Central memory CD4-positive, alpha-beta T cell (primary cell): ENCODE measurements around the gene KRT6C.
"Not testable (repeated sequence)": the region's sequence is repeated elsewhere in the genome, so short reads cannot be mapped to it uniquely, and the experiment has no call there.

Experiments
- DNase-seq: peaks from one replicate; pipeline ENCODE4 v3.0.0; 2022
- total RNA-seq, 3 experiments: gene quantifications; one replicate each; lab custom pipeline; 2026; lab: John Stamatoyannopoulos, UW

KRT6C gene
- total RNA-seq: 0 reads per million in 3 experiments

DNA sequence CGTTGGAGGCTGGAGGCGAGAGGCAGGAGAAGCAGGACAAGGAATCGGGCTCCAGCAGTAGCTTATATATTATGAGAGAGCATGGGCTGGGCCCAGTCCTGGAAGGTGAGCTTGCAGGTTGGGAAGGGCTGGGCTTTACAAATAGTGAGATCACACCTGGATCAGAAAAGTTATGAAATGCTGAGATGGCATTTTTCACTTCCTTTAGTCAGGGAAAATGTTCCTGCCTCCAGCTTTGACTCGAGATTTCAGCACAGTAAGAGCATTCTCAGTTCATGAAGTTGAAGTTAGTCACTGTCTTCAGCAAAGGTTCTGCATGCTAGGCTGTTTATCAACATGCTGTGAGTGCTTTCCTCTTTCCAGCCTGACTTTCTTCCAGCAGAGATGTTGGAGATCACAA, at the start of gene KRT6C:
TSS of gene KRT6C (minus strand) at position 38 of the 400 bp plus-strand sequence. CDS start 68 bp downstream, outside the sequence.
- no peak for DNase-seq

- no peak for DNase-seq
These were observed 48.9 kb upstream of the KRT6C start for GRCh38 chr12:52522346-52523011.

- no peak for DNase-seq
These were observed 48.1 kb upstream of the KRT6C start for GRCh38 chr12:52521568-52522266.

GRCh38 chr12:52521175-52521567, 47.6 kb upstream of the KRT6C start:
- no peak for DNase-seq

DNA sequence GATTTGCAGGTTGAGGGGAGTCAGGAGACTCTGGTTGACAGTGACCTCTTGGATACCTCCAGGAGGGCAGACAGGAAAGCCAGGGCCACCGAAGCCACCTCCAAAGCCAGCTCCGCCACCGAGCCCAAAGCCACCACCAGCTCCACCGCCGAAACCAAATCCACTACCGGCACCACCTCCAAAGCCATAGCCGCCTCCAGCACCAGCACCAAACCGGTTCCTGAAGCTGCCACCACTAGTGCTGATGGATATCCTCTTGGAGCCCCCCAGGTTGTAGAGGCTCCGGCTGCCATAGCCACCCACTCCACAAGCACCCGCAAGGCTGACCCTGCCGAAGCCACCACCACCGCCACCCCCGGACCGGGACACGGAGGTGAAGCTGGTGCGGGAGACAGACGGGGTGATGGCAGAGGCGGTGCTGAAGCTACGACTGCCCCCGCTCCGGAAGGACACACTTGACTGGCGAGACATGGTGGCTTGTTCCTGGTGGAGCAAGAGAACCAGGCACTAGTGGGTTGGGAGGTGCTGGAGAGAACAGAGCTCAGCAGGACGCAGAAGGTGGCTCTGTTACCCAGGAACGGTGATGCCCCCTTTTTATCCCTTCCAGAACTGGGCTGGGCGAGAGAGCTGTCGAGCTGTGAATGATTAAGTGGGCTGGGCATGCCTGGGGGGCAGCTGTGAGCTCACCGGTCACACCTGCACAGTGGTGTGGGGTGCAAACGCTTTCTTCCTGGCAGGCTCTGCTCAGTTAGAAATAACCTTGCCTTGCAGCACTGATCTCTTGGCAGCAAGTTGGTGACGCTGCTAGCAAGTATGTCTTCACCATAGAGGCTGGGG, 46.4 kb upstream of the KRT6C start, which contains the start of gene KRT5:
TSS of gene KRT5 (minus strand) at position 569 of the 837 bp plus-strand sequence. CDS start at position 471, 98 bp downstream.
- no peak for DNase-seq

DNA sequence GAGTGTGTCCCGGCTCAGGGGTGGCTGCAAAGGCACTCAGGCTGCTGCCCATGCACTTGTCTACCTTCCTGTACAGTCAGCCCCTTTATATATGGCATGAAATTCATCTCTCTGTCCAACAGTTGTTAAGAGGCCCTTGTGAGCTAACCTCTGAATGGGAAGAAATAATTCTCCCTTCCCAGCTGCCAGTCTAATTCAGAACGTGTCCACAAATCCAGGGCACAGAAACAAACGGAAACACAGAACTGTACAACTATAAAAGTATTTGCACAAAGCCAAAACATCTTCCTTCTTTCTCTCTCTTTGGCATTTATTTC, 45.7 kb upstream of the KRT6C start:
- DNase-seq: no peak

- DNase-seq: no peak
These were observed 45.2 kb upstream of the KRT6C start for GRCh38 chr12:52518574-52519386.

DNA sequence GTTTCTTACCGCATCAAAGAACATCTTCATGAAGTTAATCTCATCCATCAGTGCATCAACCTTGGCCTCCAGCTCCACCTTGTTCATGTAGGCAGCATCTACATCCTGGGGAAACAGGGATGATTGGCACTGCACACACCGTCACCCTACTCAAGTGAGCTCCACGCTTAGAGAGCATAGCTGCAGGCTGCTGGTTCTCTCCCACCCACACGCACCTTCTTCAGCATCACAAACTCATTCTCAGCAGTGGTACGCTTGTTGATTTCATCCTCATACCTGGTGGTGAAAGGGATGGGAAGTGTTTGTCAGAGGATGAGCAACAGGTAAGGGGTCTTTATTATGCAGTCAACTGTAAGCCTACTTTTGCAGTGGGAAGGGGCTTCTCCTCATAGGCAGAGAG, 44.3 kb upstream of the KRT6C start:
- no peak for DNase-seq

- no peak for DNase-seq
These were observed 43.6 kb upstream of the KRT6C start for GRCh38 chr12:52517005-52517835.

DNA sequence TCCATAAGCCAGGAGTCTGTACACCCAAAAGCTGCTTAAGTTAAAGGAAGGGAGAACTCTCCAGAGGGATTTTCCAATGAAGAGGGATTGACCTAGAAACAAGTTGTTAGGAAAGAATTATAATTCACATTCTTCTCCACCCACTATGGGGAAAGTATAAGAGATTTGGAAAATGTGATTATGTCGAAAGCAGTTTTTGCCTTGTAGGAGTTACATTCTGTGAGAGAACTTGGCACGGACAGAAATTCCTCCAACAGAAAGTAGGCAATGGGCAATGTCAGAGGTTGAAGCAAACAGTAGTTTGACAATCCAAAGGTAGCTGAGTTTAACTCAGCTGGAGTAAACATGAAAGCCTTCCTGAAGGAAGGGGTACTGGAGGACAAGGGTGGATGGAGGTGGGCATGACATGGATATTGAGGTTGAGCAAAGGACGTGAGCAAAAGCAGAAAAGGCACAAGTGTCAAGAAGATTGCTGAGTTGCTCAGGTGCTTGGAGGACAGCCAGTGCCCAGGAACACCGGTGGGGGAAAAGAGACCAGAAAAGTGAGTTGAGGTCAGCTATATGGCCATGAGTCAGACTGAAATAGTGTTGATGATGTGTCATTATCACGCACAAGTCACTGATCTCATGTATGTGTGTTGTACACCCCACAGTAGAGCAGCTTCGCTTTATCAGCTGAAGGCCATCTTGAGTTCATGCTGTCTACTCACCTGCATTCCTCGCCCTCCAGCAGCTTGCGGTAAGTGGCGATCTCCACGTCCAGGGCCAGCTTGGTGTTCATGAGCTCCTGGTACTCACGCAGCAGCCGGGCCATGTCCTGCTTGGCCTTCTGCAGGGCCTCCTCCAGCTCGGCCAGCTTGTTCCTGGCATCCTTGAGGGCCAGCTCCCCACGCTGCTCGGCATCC, 42.6 kb upstream of the KRT6C start:
- DNase-seq: no peak

- no peak for DNase-seq
These were observed 41.7 kb upstream of the KRT6C start for GRCh38 chr12:52515319-52515646.

DNA sequence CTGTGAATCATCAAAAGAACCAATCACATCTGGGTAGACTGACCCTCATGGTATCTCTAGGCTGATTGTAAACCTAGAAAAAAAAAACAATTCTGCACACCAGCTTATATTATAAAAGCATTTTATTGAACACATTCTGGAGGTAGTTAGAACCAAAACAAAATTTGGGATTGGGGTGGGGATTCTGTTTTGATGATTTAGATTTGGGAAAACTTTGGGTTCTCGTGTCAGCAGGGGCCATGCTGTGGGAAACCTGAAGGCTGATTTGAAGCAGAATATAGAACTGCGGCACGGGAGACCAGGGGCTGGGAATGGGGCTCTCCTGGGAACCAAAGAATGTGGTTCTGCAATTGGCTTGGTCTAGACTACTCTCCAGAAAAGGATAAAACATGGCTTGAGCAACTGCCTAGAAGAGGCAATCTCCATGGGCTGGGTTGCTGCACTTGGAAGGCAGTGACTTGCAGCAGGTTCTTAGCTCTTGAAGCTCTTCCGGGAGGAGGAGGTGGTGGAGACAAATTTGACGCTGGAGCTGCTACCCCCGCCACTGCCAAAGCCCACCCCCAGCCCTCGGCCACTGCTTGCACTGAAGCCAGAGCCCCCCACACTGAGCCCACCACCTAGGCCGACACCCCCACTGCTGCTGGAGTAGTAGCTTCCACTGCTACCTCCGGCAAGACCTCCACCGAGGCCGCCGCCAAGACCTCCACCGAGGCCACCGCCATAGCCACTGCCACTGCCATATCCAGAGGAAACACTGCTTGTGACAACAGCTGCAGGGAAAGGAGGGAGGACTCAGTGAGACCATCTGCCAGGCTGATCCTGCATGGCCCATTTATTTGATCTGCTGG, 41.1 kb upstream of the KRT6C start:
- DNase-seq: no peak

DNA sequence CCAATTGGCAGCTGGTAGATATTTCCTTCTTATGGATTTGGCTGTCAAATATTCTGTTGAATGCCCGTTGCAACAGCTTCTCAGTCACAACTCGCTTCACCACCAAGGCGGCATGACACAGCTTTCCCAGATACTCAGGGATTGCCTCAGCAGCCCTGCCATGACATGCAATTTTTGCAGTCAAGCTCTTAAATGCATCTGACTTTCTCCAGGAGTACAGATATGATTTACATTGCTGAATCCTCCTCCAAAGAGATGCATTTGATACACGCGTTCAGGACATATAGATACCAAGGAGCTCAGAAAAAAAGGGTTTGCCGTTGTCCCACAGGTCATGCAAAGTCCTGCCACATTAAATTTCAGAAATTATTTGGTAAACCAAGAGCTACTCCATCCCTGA, 40.1 kb upstream of the KRT6C start:
- no peak for DNase-seq

DNA sequence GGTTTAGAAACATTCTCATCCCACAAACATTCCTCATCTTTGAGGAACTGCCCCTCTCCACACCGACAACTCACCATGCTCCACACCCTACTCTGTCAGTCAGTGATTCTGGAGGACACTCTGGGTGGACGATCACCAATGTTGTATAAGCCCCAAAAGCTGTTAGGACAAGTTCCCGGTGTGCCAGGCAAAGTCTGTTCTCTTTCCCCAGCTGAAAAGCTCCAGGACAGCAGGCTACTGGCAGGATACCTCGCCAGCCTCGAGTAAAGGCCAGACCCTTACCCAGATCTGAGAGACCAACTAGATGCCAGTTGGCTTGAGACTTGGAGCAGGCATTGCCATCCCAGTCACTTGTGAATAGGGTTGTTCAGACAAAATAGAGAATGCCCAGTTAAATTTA, 34.6 kb upstream of the KRT6C start:
- DNase-seq: no peak

DNA sequence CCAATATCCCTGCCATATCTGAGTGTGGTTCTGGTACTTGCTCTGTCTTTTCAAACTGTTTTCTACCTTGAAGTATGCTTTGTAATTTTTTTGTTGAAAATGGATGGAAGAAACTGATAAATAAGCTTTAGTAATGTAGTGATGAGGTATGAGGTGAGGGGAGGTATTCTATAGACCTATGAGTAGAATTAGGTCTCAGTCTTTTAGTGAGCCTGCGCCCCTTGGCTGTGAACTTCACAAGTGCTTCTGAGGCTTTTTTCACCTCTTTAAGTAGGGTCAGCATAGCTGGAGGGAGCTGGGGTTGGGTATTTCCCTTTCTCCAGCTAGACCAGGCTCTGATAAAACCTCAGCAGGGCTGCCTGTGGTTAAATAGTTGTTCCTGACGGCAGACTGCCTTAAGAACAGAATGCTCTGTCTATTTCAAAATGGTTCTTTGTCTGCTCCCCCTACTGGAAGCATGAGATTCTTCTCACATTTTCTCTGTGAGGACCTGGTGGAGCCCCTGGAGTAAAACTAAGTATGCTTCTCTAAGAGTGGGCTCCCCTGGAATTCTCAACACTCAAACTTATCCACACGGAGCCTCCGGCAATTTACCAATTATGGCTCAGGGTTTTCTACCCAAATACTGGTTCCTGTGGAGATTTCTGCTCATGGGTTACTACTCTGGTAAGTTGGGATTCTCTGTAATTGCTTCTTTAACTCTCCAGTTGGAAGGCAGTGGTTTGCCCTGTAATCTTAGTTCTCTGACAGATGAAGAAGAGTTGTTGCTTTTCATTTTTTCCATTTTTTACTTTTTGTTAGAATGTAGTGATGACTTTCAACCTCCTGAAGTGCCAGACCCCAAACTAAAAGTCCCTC, 33.5 kb upstream of the KRT6C start:
- DNase-seq: no peak

- no peak for DNase-seq
These were observed 29.3 kb upstream of the KRT6C start for GRCh38 chr12:52502877-52503276.

- no peak for DNase-seq
These were observed 27.9 kb upstream of the KRT6C start for GRCh38 chr12:52501490-52501889.

- not testable (repeated sequence) for DNase-seq
These were observed 27.0 kb upstream of the KRT6C start for GRCh38 chr12:52500574-52500973.
